ENCODE measurements around the gene ADGRG2. TPM values are rescaled to one million over a fixed set of nuclear protein-coding genes. Genes with fewer than 3 reads are reported as not detected.

Gene ADGRG2
- total and polyA plus RNA-seq, 2 experiments from 2014 or later, result 2.1 to 4.5 TPM

DNA sequence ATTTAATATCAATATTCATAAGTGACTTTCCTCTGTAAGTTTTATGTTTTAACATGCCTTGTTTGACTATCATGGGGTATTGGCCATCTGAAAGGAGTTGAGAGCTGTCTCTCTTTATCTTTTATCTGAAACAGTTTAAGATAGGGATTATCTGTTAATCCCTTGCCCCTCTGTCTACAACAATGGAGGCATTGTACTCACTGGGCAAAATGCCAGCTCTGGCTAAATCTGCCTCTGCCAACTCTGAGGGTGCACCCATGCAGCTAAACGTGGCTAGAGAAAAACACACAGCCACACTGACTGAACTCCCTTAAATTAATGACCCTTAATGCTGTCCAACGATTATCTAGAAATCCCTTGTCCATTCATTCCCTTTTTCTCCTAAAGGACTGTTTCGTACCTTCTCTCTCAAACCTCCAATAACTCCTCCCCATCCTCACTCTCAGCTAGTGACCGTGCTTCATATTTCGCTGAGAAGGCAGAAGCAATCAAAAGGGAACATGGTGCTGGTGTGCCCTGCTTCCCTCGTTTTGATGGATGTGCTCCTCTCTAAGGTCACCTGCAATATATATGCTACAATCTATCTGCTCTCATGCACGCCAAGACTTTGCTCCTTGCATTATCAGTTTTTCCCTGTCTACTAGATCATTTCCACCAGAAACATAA is 148.6 kb downstream of the ADGRG2 start:
- H3K4me2 ChIP-seq, result no peak overlapping the region
- H3K9me2 ChIP-seq (replicated peaks; ENCODE audit: insufficient read depth), result no peaks in the 10 kb centered on the region
- H3K4me3 ChIP-seq, result no peak overlapping the region
- no peaks in the 10 kb centered on the region for H3K36me3 ChIP-seq (replicated peaks; ENCODE audit: insufficient read depth, low read depth)
- H2AFZ ChIP-seq, result no peak overlapping the region
- H3K9me3 ChIP-seq (ENCODE audit: low read depth), result no peaks in the 10 kb centered on the region
- no peak overlapping the region for H3K27ac ChIP-seq
- WGBS (ENCODE audit: low lambda C conversion rate, missing lambda C conversion rate), result 68% methylated on average over 7 of the region's 7 CpGs
- H3K4me1 ChIP-seq (ENCODE audit: insufficient read depth), result no peaks in the 10 kb centered on the region
- H4K20me1 ChIP-seq (ENCODE audit: insufficient read depth, poor library complexity, severe bottlenecking), result no peaks in the 10 kb centered on the region
- no peak for DNase-seq (ENCODE audit: low spot score)
- peaks cover 34% of the 10 kb centered on the region for H3K79me2 ChIP-seq
- TF ChIP-seq EZH2 (IDR thresholded peaks at IDR 0.05; ENCODE audit: borderline replicate concordance) (no peak), EZH2phosphoT487 (IDR thresholded peaks at IDR 0.05; ENCODE audit: low read depth, severe bottlenecking, unreplicated experiment) (no peak)
- TF ChIP-seq, protein P1, sequence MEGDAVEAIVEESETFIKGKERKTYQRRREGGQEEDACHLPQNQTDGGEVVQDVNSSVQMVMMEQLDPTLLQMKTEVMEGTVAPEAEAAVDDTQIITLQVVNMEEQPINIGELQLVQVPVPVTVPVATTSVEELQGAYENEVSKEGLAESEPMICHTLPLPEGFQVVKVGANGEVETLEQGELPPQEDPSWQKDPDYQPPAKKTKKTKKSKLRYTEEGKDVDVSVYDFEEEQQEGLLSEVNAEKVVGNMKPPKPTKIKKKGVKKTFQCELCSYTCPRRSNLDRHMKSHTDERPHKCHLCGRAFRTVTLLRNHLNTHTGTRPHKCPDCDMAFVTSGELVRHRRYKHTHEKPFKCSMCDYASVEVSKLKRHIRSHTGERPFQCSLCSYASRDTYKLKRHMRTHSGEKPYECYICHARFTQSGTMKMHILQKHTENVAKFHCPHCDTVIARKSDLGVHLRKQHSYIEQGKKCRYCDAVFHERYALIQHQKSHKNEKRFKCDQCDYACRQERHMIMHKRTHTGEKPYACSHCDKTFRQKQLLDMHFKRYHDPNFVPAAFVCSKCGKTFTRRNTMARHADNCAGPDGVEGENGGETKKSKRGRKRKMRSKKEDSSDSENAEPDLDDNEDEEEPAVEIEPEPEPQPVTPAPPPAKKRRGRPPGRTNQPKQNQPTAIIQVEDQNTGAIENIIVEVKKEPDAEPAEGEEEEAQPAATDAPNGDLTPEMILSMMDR (IDR thresholded peaks at IDR 0.05; ENCODE audit: poor library complexity), result no peak
- H3K27me3 ChIP-seq, result no peaks in the 10 kb centered on the region

DNA sequence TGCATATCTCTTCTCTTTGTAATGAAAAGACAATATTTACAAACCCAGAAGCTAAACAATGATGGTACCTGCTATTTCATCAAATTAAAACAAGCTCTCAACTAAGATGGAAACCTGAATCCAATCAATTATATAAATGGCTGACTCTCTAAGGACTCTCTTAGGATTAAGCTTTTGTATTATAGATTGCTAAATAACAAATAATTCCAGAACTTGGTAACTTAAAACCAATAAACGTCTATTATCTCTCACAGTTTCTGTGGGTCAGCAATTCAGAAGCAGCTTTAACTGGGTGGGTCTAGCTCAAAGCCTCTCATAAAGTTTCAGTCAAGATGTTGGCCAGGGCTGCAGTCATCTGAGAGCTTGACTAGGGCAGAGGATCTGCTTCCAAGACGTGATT is 150.8 kb downstream of the ADGRG2 start:
- Histone ChIP-seq H3K36me3 (replicated peaks; ENCODE audit: insufficient read depth, low read depth) (no peaks in the 10 kb centered on the region), H3K79me2 (peaks cover 22% of the 10 kb centered on the region), H3K9me2 (replicated peaks; ENCODE audit: insufficient read depth) (no peaks in the 10 kb centered on the region), H3K27me3 (no peaks in the 10 kb centered on the region), H2AFZ (no peak overlapping the region), H4K20me1 (ENCODE audit: insufficient read depth, poor library complexity, severe bottlenecking) (no peaks in the 10 kb centered on the region), H3K4me1 (ENCODE audit: insufficient read depth) (no peaks in the 10 kb centered on the region), H3K27ac (no peak overlapping the region), H3K4me3 (no peak overlapping the region), H3K9me3 (ENCODE audit: low read depth) (no peaks in the 10 kb centered on the region), H3K4me2 (no peak overlapping the region)
- TF ChIP-seq EZH2phosphoT487 (IDR thresholded peaks at IDR 0.05; ENCODE audit: low read depth, severe bottlenecking, unreplicated experiment) (no peak), EZH2 (IDR thresholded peaks at IDR 0.05; ENCODE audit: borderline replicate concordance) (no peak)
- TF ChIP-seq, protein P1 (IDR thresholded peaks at IDR 0.05; ENCODE audit: poor library complexity), result no peak
- 34% methylated on average over 2 of the region's 2 CpGs for WGBS (ENCODE audit: low lambda C conversion rate, missing lambda C conversion rate)
- DNase-seq (ENCODE audit: low spot score), result no peak

DNA sequence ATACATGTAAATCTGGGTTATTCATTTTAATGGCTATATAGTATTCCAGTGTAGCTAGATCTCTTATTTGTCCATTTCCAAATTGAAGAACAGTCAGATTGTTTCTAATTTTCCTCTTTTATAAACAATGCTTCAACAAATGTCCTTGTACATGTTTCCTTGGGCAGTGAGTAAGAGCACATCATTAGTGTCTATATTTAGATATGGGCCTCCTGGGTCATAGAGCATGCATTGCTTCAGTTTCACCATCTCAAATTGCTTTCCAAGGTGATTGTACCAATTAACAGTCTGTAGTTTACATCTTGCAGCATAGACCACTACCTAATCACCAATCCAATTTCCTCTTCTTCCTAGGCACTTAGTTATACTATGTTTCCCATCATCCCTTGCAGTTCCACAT is 151.8 kb downstream of the ADGRG2 start:
- TF ChIP-seq, protein P1 (IDR thresholded peaks at IDR 0.05; ENCODE audit: poor library complexity), result no peak
- no peak for TF ChIP-seq EZH2 (IDR thresholded peaks at IDR 0.05; ENCODE audit: borderline replicate concordance)
- no peak for TF ChIP-seq EZH2phosphoT487 (IDR thresholded peaks at IDR 0.05; ENCODE audit: low read depth, severe bottlenecking, unreplicated experiment)
- H3K9me2 ChIP-seq (replicated peaks; ENCODE audit: insufficient read depth), result no peaks in the 10 kb centered on the region
- no peak overlapping the region for H3K4me3 ChIP-seq
- H2AFZ ChIP-seq, result no peak overlapping the region
- no peaks in the 10 kb centered on the region for H3K4me1 ChIP-seq (ENCODE audit: insufficient read depth)
- no peak for DNase-seq (ENCODE audit: low spot score)
- H3K4me2 ChIP-seq, result no peak overlapping the region
- no peaks in the 10 kb centered on the region for H3K9me3 ChIP-seq (ENCODE audit: low read depth)
- no peaks in the 10 kb centered on the region for H3K27me3 ChIP-seq
- peaks cover 19% of the 10 kb centered on the region for H3K79me2 ChIP-seq
- H3K27ac ChIP-seq, result no peak overlapping the region
- no peaks in the 10 kb centered on the region for H3K36me3 ChIP-seq (replicated peaks; ENCODE audit: insufficient read depth, low read depth)
- no peaks in the 10 kb centered on the region for H4K20me1 ChIP-seq (ENCODE audit: insufficient read depth, poor library complexity, severe bottlenecking)
